ENCODE data around the gene UBB.
A peak's percentile ranks its signal among the peaks of the same experiment; 100 is the strongest.
"Not testable (repeated sequence)": the region's sequence is repeated elsewhere in the genome, so short reads cannot be mapped to it uniquely, and the experiment has no call there.

The UBB gene

DNA sequence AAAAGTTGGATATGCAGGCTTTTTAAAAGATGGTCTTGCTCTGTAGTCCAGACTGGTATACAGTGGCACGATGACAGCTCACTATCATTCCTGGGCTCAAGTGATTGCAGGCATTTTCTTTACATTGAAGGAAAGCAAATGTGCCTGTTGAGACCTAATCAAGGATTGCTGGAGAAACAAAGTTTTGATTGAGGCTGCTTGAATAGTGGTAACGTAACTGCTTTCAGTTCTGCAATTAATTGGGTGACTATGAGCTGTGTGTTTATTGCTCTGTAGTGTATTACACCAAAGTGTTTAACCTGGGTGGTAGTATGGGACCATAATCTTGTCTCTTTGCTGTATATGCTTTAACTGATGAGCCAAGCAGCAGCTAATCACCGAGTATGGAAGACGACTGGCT lies 2.3 kb downstream of the UBB start:
- ChIA-PET CTCF (interaction anchor here (1.2 to 4.0 kb wide), 6 partner anchors 13 to 44 kb away, joined by 4 to 35 read pairs (median 4); partner anchors contain the start of gene TRPV2), POLR2A (interaction anchor here (1.5 to 2.4 kb wide), 2 partner anchors 33 to 55 kb away, joined by 3 to 17 read pairs; partner anchors contain the start of gene TRPV2)
- H3K27me3 ChIP-seq (replicated peaks in 2 of 5; ENCODE audit: control insufficient read depth in 4 of 5, insufficient read depth in 5 of 5, low read length in 4 of 5), result no peaks in the 10 kb centered on the region
- peak overlapping the region; percentile 19 to 55 for H3K27ac ChIP-seq (ENCODE audit: insufficient read depth in 1 of 2, low read depth in 1 of 2, low read length in 2 of 2, poor library complexity in 1 of 2, severe bottlenecking in 2 of 2)
- DNase-seq, result no peak
- 83% methylated on average over 4 of the region's 4 CpGs for WGBS (ENCODE audit: insufficient coverage)
- no peaks in the 10 kb centered on the region for H3K9me3 ChIP-seq (ENCODE audit: control extremely low read depth in 1 of 5, control insufficient read depth in 4 of 5, insufficient read depth in 2 of 5, low read depth in 1 of 5, low read length in 4 of 5)
- peak overlapping the region in 3 of 7 experiments; percentile 22 to 96 (median 94) for H3K4me3 ChIP-seq (ENCODE audit: control insufficient read depth in 1 of 7, extremely low read depth in 1 of 7, insufficient read depth in 4 of 7, low read depth in 2 of 7, low read length in 6 of 7)
- H3K4me1 ChIP-seq (ENCODE audit: control extremely low read depth in 1 of 4, control insufficient read depth in 4 of 4, insufficient read depth in 4 of 4, low read length in 3 of 4), result peaks cover 6 to 53% (median 27%) of the 10 kb centered on the region in 4 experiments
- H3K36me3 ChIP-seq (ENCODE audit: control insufficient read depth in 4 of 4, insufficient read depth in 4 of 4, low read length in 3 of 4), result peaks cover 5 to 22% (median 14%) of the 10 kb centered on the region in 4 experiments

DNA sequence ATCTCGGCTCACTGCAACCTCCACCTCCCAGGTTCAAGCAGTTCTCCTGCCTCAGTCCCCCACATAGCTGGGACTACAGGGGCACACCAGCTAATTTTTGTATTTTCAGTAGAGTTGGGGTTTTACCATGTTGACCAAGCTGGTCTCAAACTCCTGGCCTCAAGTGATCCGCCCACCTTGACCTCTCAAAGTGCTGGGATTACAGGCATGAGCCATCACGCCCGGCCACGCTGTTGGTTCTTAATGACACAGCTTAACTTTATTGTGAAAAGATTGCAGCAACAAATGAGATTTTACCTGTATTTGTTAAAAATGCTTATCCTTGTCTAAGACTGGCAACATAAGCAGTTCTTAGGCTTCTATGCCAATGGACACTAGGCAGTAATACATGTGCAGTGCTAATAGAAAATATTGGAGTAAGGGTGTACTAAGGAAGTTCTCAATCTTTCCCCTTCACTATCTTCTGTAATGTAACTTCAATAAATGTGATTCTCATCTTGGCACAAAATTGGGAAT lies 2.9 kb downstream of the UBB start:
- no peak for DNase-seq
- no peaks in the 10 kb centered on the region for H3K27me3 ChIP-seq (replicated peaks in 2 of 5; ENCODE audit: control insufficient read depth in 4 of 5, insufficient read depth in 5 of 5, low read length in 4 of 5)
- peak overlapping the region; percentile 19 to 55 for H3K27ac ChIP-seq (ENCODE audit: insufficient read depth in 1 of 2, low read depth in 1 of 2, low read length in 2 of 2, poor library complexity in 1 of 2, severe bottlenecking in 2 of 2)
- WGBS (ENCODE audit: insufficient coverage), result 100% methylated on average over 1 of the region's 5 CpGs
- H3K36me3 ChIP-seq (ENCODE audit: control insufficient read depth in 4 of 4, insufficient read depth in 4 of 4, low read length in 3 of 4), result peaks cover 5 to 22% (median 14%) of the 10 kb centered on the region in 4 experiments
- peak overlapping the region in 2 of 7 experiments; percentile 94 to 96 for H3K4me3 ChIP-seq (ENCODE audit: control insufficient read depth in 1 of 7, extremely low read depth in 1 of 7, insufficient read depth in 4 of 7, low read depth in 2 of 7, low read length in 6 of 7)
- no peaks in the 10 kb centered on the region for H3K9me3 ChIP-seq (ENCODE audit: control extremely low read depth in 1 of 5, control insufficient read depth in 4 of 5, insufficient read depth in 2 of 5, low read depth in 1 of 5, low read length in 4 of 5)
- H3K4me1 ChIP-seq (ENCODE audit: control extremely low read depth in 1 of 4, control insufficient read depth in 4 of 4, insufficient read depth in 4 of 4, low read length in 3 of 4), result peaks cover 6 to 53% (median 27%) of the 10 kb centered on the region in 4 experiments
- CTCF ChIA-PET, result interaction anchor here (1.2 to 4.0 kb wide), 7 partner anchors 13 to 44 kb away, joined by 4 to 35 read pairs (median 4); partner anchors contain the start of gene TRPV2
- POLR2A ChIA-PET, result interaction anchor here (1.5 to 2.4 kb wide), 2 partner anchors 32 to 55 kb away, joined by 3 to 17 read pairs; partner anchors contain the start of gene TRPV2

DNA sequence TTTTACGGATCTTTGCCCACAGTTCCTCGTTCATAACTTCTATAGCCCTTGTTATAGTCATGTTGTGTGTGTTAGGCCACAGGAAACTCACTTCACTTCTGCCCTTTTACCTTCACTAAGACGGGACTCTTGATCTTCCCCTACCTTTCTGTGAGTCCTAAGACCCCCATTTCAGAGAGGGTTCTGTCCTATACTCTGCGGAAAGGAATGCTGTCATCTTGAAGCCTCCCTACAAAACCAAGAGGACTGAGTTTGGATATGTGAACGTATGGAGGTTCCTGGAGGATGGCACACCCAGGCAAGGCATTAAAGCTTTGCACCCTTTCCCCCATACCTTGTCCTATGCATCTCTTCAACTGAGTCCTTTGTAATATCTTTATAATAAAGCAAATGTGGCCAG lies 3.7 kb downstream of the UBB start:
- WGBS (ENCODE audit: insufficient coverage), result 100% methylated on average over 1 of the region's 5 CpGs
- Histone ChIP-seq H3K4me1 (ENCODE audit: control extremely low read depth in 1 of 4, control insufficient read depth in 4 of 4, insufficient read depth in 4 of 4, low read length in 3 of 4) (peaks cover 6 to 53% (median 27%) of the 10 kb centered on the region in 4 experiments), H3K27ac (ENCODE audit: insufficient read depth in 1 of 2, low read depth in 1 of 2, low read length in 2 of 2, poor library complexity in 1 of 2, severe bottlenecking in 2 of 2) (peak overlapping the region in 1 of 2 experiments; percentile 55), H3K36me3 (ENCODE audit: control insufficient read depth in 4 of 4, insufficient read depth in 4 of 4, low read length in 3 of 4) (peaks cover 5 to 22% (median 14%) of the 10 kb centered on the region in 4 experiments), H3K27me3 (replicated peaks in 2 of 5; ENCODE audit: control insufficient read depth in 4 of 5, insufficient read depth in 5 of 5, low read length in 4 of 5) (no peaks in the 10 kb centered on the region), H3K4me3 (ENCODE audit: control insufficient read depth in 1 of 7, extremely low read depth in 1 of 7, insufficient read depth in 4 of 7, low read depth in 2 of 7, low read length in 6 of 7) (no peak overlapping the region), H3K9me3 (ENCODE audit: control extremely low read depth in 1 of 5, control insufficient read depth in 4 of 5, insufficient read depth in 2 of 5, low read depth in 1 of 5, low read length in 4 of 5) (no peaks in the 10 kb centered on the region)
- no peak for DNase-seq
- ChIA-PET CTCF (interaction anchor here (0.9 to 2.5 kb wide), 5 partner anchors 15 to 34 kb away, joined by 3 to 42 read pairs (median 6); partner anchors contain the start of gene TRPV2), POLR2A (interaction anchor here (2.4 kb wide), 1 partner anchor 31 kb away, joined by 17 read pairs; the partner anchor contains the start of gene TRPV2)

DNA sequence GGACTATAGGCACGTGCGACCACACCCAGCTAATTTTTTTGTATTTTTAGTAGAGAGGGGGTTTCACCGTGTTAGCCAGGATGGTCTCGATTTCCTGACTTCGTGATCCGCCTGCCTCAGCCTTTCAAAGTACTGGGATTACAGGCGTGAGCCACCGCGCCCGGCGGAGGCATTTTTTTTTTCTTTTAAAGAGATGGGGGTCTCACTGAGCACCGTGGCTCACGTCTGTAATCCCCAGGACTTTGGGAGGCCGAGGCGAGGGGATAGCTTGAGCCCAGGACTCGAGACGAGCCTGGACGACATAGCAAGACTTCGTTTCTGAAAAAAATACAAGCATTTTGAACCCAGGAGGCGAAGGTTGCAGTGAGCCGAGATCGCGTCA lies 5.2 kb downstream of the UBB start:
- not testable (repeated sequence) for H3K27ac ChIP-seq (ENCODE audit: insufficient read depth in 1 of 2, low read depth in 1 of 2, low read length in 2 of 2, poor library complexity in 1 of 2, severe bottlenecking in 2 of 2); H3K27me3 ChIP-seq (replicated peaks in 2 of 5; ENCODE audit: control insufficient read depth in 4 of 5, insufficient read depth in 5 of 5, low read length in 4 of 5); DNase-seq; H3K9me3 ChIP-seq (ENCODE audit: control extremely low read depth in 1 of 5, control insufficient read depth in 4 of 5, insufficient read depth in 2 of 5, low read depth in 1 of 5, low read length in 4 of 5)
- ChIA-PET POLR2A (interaction anchor here (0.7 to 1.7 kb wide), 3 partner anchors 10 to 29 kb away, joined by 3 to 6 read pairs (median 4); partner anchors contain the start of gene TRPV2), CTCF (interaction anchor here (0.7 to 2.5 kb wide), 7 partner anchors 10 to 670 kb away, joined by 3 to 42 read pairs (median 5); partner anchors contain the start of gene TRPV2)
- WGBS (ENCODE audit: insufficient coverage), result 44% methylated on average over 17 of the region's 23 CpGs
- Histone ChIP-seq H3K36me3 (ENCODE audit: control insufficient read depth in 4 of 4, insufficient read depth in 4 of 4, low read length in 3 of 4) (peaks cover 5 to 22% (median 14%) of the 10 kb centered on the region in 4 experiments), H3K4me1 (ENCODE audit: control extremely low read depth in 1 of 4, control insufficient read depth in 4 of 4, insufficient read depth in 4 of 4, low read length in 3 of 4) (peaks cover 6 to 51% (median 27%) of the 10 kb centered on the region in 4 experiments), H3K4me3 (ENCODE audit: control insufficient read depth in 1 of 7, extremely low read depth in 1 of 7, insufficient read depth in 4 of 7, low read depth in 2 of 7, low read length in 6 of 7) (peak overlapping the region; percentile 40 to 87 (median 68))

DNA sequence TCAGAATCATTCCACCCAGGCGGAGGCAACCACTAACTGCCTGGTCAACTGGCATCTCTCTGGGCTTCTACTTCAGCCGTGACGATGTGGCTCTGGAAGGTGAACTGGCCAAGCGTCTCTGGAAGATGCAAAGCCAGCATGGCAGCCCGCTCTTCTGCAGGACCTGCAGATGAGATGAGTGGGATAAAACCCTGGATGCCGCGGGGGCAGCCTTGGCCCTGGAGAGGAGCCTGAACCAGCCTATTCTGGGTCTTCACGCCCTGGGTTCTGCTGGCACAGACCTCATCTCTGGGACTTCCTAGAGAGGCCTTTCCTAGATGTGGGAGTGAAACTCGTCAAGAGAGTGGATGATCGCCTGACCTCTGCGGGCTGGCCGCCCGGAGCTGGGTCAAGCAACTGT lies 10.6 kb downstream of the UBB start:
- ChIA-PET POLR2A (interaction anchor here (0.8 kb wide), 1 partner anchor 24 kb away, joined by 3 read pairs; the partner anchor contains the start of gene TRPV2), CTCF (interaction anchor here (3.9 kb wide), 1 partner anchor 23 kb away, joined by 21 read pairs; the partner anchor contains the start of gene TRPV2)
- Histone ChIP-seq H3K27me3 (replicated peaks in 2 of 5; ENCODE audit: control insufficient read depth in 4 of 5, insufficient read depth in 5 of 5, low read length in 4 of 5) (no peaks in the 10 kb centered on the region), H3K9me3 (ENCODE audit: control extremely low read depth in 1 of 5, control insufficient read depth in 4 of 5, insufficient read depth in 2 of 5, low read depth in 1 of 5, low read length in 4 of 5) (no peaks in the 10 kb centered on the region), H3K4me1 (ENCODE audit: control extremely low read depth in 1 of 4, control insufficient read depth in 4 of 4, insufficient read depth in 4 of 4, low read length in 3 of 4) (peaks cover 0 to 19% (median 10%) of the 10 kb centered on the region in 4 experiments), H3K4me3 (ENCODE audit: control insufficient read depth in 1 of 7, extremely low read depth in 1 of 7, insufficient read depth in 4 of 7, low read depth in 2 of 7, low read length in 6 of 7) (no peak overlapping the region), H3K36me3 (ENCODE audit: control insufficient read depth in 4 of 4, insufficient read depth in 4 of 4, low read length in 3 of 4) (peaks cover 0 to 3% (median 0%) of the 10 kb centered on the region in 4 experiments), H3K27ac (ENCODE audit: insufficient read depth in 1 of 2, low read depth in 1 of 2, low read length in 2 of 2, poor library complexity in 1 of 2, severe bottlenecking in 2 of 2) (no peak overlapping the region)
- DNase-seq, result no peak
- 97% methylated on average over 13 of the region's 13 CpGs for WGBS (ENCODE audit: insufficient coverage)

DNA sequence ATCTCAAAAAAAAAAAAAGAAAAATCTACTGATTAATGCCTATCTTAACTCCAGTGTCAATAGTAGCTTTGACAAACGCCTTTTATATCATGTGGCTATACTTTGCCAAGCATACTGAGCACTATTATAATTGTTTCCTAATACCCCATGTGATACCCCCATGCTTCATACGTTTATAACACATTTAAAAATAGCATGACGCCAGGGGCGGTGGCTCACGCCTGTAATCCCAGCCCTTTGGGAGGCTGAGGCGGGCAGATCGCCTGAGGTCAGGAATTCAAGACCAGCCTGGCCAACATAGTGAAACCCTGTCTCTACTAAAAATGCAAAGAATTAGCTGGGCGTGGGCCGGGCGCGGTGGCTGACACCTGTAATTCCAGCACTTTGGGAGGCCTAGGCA lies 11.6 kb downstream of the UBB start:
- CTCF ChIA-PET, result interaction anchor here (0.6 to 0.8 kb wide), 2 partner anchors 21 to 22 kb away, joined by 3 read pairs; no protein-coding TSS in a partner anchor
- DNase-seq; H3K4me3 ChIP-seq (ENCODE audit: control insufficient read depth in 1 of 7, extremely low read depth in 1 of 7, insufficient read depth in 4 of 7, low read depth in 2 of 7, low read length in 6 of 7); H3K9me3 ChIP-seq (ENCODE audit: control extremely low read depth in 1 of 5, control insufficient read depth in 4 of 5, insufficient read depth in 2 of 5, low read depth in 1 of 5, low read length in 4 of 5); POLR2A ChIA-PET; H3K27ac ChIP-seq (ENCODE audit: insufficient read depth in 1 of 2, low read depth in 1 of 2, low read length in 2 of 2, poor library complexity in 1 of 2, severe bottlenecking in 2 of 2); H3K27me3 ChIP-seq (replicated peaks in 2 of 5; ENCODE audit: control insufficient read depth in 4 of 5, insufficient read depth in 5 of 5, low read length in 4 of 5); H3K36me3 ChIP-seq (ENCODE audit: control insufficient read depth in 4 of 4, insufficient read depth in 4 of 4, low read length in 3 of 4): not testable (repeated sequence)
- peaks cover 0 to 23% (median 14%) of the 10 kb centered on the region in 4 experiments for H3K4me1 ChIP-seq (ENCODE audit: control extremely low read depth in 1 of 4, control insufficient read depth in 4 of 4, insufficient read depth in 4 of 4, low read length in 3 of 4)
- 100% methylated on average over 7 of the region's 11 CpGs for WGBS (ENCODE audit: insufficient coverage)

Measured in common myeloid progenitor, CD34-positive (primary cell).